GM19023 (cell line): ENCODE measurements around the gene CDC40.
A peak's percentile ranks its signal among the peaks of the same experiment; 100 is the strongest.

Experiments
- ATAC-seq: cut with Tn5 transposase; IDR thresholded peaks from one replicate; pipeline ENCODE4 v1.9.1; 2021; ENCODE audit warnings: mild to moderate bottlenecking, moderate library complexity; ENCODE audit not compliant: unreplicated experiment

The CDC40 gene

DNA sequence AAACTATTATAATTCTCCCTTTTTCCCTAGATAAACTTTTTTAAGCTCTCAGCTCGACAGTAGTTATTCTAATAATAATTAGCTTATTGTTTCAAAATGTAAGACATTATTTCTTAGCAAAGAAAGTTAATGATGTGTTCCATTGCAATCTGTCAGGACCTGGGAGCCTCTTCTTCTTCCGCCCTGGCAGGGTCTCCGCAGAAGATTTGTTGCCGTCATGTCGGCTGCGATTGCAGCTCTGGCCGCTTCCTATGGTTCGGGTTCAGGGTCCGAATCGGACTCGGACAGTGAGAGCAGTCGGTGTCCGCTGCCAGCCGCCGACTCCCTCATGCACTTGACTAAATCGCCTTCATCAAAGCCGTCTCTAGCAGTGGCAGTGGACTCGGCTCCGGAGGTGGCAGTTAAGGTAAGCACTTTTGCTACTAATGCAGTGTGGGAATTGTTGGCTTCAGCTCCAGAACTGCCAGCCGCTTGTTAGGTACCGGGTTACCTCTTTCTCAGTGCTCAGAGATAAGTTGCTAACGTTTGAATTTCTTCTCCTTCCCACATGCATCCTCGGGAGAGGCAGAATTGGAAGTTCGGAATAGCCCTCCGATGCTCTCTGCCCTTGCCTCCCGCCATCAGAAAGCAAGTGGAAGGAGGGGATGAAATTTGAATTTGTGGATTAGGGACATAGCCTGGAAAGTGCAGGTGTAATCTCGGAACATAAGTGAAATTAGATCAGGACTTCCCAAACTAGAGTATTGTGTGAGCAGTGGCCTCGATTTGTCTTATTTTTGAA is at the start of gene CDC40:
TSS of gene CDC40 (plus strand) at position 200 of the 781 bp plus-strand sequence. CDS start at position 218, 18 bp downstream.
- peak; percentile 44 for ATAC-seq

GRCh38 chr6:110137924-110138887 is 42.0 kb upstream of the CDC40 start:
- ATAC-seq, result no peak

DNA sequence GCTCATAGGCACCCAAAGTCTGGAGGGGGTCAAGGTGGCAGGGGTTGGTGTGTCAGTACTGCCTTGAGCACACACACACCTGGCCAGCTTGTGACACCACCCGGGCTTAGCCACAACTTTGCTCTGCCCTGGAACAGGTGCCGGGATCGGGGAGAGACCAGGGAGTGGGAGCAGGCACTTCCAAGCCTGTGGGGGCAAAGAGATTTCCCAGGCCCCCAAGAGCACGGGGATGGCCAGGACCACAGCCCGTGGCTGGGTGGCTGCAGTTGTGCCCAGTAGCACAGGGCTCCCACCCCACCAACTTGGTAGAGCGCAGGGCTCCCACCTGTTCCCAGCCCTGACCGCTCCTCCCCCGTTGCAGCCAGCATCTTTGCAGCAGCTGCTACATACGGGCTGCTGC is 41.2 kb upstream of the CDC40 start:
- no peak for ATAC-seq

GRCh38 chr6:110140650-110141049 is 39.6 kb upstream of the CDC40 start:
- ATAC-seq, result no peak

- ATAC-seq, result no peak
Measured at GRCh38 chr6:110147870-110148269, 32.4 kb upstream of the CDC40 start.

DNA sequence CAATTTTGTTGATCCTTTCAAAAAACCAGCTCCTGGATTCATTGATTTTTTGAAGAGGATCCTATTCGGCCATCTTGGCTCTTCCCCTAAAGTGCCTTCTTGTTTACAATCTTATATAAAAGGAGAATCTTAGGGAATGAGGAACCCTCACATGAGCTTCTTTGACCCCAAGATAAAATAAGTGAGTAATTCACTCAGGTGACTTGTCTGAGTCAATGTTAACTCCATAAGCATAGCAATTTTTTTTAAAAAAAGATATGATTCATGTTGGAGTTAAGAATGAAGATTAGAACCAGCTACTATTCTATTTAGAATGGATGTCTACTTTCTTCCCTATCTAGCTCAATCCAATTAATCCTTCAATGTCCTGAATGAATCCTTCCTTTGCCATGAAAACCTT is 21.7 kb upstream of the CDC40 start:
- no peak for ATAC-seq

DNA sequence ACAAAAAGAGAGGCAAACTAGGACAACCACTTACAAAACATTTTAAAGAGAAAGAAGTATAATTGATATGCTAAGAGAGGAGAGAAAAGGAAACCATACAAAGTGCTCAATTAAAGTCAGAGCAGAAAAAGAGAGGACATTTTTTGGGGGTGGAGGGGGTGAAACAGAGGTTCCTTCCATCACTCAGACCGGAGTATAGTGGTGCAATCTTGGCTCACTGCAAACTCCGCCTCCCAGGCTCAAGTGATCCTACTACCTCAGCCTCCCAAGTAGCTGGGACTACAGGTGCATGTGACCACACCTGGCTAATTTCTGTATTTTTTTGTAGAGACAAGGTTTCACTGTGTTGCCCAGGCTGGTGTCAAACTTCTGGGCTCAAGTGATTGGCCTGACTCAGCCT is 10.1 kb upstream of the CDC40 start:
- no peak for ATAC-seq

- ATAC-seq, result no peak
Measured at GRCh38 chr6:110173506-110174132, 6.6 kb upstream of the CDC40 start.

- ATAC-seq, result peak; percentile 16
Measured at GRCh38 chr6:110178626-110179405, 1.4 kb upstream of the CDC40 start.

DNA sequence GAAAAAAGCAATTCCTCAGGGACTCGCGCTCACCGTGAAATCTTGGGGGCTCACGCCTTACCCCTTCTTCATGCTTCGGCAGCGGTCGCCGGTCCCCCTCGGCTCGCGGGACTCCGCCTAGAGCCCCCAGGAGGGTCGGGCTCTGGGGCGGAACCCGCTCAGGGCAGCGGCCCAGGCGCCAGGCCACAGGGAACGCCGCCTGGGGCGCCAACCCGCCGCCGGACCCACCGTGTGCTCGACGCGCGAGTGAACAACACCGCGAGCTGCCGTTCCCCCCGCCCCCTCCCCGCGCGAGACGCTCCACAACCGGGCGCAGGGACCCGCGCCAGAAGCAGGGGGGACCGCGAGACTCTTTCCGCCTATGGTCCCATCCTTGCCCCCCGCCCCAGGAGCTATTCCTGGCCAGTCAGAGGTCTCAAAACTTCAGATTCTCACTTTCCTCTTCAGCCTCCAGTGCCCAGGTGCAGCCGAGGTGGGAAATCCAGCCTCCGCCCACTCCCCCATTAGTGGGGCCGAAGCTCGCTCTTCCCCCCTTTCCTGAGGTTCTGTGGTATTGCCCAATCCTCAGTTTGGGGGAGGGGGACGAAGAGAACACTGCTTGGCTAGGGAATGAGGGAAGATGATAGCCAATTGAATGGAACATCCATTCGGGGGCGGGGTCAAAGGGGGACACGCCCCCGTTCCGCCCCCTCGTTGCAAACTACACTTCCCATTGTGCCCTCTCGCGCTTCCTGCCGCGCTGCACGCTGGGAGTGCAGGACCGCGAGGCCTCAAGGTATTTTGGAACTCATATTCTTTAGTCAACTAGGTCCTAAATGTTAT is 610 bp upstream of the CDC40 start, which contains the start of gene WASF1:
TSS of gene WASF1 (minus strand) at position 265 of the 822 bp plus-strand sequence. CDS start 52,069 bp downstream, outside the sequence.
- ATAC-seq, result peak; percentile 90

GRCh38 chr6:110181131-110182030 is 1.2 kb downstream of the CDC40 start:
- no peak for ATAC-seq

DNA sequence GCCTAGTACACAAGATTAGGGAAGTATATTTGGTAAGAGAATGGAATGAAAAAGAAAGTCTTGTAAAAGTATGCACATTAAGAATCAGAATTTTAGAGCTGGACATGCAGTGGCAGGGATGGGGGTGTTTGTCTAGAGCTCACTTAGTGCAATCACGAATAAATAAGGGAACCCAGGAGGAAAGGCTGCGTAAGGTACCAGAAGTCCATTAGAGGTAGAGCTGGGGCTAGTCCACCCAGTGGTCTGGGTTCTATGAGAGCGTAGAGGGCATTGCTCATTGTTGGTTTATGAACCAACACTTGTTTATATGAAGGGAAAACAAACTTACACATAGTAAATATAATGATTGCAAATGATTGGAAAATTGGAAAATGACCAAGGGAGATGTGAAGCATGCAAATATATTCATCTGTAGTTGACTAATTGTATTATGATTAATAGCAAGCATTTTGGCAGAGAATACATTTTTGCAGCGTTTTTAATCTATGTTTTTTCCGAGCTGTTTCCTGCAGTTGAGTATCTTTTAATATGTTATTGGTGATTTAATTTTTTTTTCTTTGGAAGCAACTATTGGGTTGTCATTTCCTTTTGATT is 3.2 kb downstream of the CDC40 start:
- no peak for ATAC-seq

DNA sequence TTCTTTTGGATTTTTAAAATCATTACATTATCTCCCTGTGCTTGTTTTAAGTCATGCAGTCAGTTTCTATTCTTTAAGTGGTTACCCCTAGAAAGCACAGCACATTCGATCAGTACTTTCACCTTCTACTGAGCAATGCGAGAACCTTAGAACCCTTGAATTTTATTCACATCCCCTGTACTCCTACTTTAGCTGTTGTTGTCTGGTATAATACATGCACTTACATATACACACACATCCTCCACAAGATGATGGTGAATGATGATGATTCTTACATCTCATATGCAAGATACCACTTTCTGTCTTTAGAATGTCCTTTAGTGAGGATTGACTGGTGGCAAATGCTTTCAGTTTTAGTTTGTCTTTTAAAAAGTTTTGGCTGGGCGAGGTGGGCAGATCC is 5.7 kb downstream of the CDC40 start:
- ATAC-seq, result peak; percentile 54

- no peak for ATAC-seq
Measured at GRCh38 chr6:110188791-110189190, 8.6 kb downstream of the CDC40 start.

GRCh38 chr6:110190726-110191125 is 10.5 kb downstream of the CDC40 start:
- ATAC-seq, result no peak

- no peak for ATAC-seq
Measured at GRCh38 chr6:110191477-110191876, 11.2 kb downstream of the CDC40 start.

DNA sequence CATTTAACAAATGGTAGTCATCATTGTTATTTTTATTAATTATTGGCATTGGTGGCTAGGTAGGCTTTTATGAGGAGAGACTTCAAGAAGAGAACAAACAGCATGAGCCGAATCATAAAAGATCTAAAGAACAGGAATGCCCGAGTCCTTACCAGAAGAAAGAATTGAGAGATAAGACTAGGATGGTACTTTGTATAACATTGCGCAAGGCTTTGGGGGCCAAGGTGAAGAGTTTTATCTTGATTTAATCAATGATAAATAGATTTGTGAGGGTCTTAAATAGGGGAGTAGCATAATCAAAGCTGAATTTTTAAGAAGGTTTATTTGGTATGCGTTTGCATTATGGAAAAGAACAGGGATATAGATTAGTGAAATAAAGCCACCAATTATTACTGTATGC is 15.4 kb downstream of the CDC40 start:
- no peak for ATAC-seq

- ATAC-seq, result no peak
Measured at GRCh38 chr6:110196874-110197273, 16.6 kb downstream of the CDC40 start.
